Raji (cell line): ENCODE measurements around the gene CFAP54.

Source experiments
- POLR2A ChIP-seq: IDR thresholded peaks from 2 replicates; pipeline ENCODE4 v1.6.1; 2011; ENCODE audit warnings: low read depth, low read length, control low read depth; ENCODE audit not compliant: insufficient read depth

CFAP54 gene

GRCh38 chr12:96889273-96889933, 400.0 kb downstream of the CFAP54 start:
- TF ChIP-seq POLR2A: no peak

DNA sequence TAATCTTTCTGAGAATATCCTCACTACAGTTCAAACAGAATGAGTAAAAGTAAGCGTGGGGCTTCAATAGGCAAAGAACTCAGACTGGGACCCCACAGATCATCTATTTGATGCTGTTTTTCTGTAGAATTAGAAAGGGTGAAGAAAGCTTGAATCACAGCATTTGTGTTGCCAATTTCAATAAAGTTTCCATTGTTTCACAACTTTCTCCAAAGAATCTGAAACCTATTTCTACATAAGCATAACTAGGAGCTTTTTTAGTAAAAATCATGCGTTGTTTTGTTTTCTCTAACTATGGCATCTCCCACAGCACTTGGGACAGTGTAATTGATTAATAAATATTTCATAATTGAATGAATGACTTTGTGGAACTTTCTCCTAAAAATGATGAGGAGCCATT, 401.0 kb downstream of the CFAP54 start:
- no peak for TF ChIP-seq POLR2A

DNA sequence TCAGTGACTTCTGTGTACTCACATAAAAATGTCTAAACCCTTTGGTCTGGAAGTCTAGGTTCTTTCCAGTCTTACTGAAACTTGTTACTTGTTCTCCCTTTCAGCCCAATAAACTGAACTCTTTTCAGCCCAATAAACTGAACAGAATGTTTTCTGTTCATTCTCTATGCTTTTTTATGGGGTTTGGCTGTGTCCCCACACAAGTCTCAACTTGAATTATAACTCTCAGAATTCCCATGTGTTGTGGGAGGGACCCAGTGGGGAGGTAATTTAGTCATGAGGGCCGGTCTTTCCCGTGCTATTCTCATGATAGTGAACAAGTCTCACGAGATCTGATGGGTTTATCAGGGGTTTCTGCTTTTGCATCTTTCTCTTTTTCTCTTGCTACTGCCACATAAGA, 402.7 kb downstream of the CFAP54 start:
- no peak for TF ChIP-seq POLR2A

- no peak for TF ChIP-seq POLR2A
Observed at GRCh38 chr12:96897421-96897820, 408.0 kb downstream of the CFAP54 start.

- TF ChIP-seq POLR2A: no peak
Observed at GRCh38 chr12:96901175-96901574, 411.8 kb downstream of the CFAP54 start.

GRCh38 chr12:96902076-96902475, 412.7 kb downstream of the CFAP54 start:
- no peak for TF ChIP-seq POLR2A

DNA sequence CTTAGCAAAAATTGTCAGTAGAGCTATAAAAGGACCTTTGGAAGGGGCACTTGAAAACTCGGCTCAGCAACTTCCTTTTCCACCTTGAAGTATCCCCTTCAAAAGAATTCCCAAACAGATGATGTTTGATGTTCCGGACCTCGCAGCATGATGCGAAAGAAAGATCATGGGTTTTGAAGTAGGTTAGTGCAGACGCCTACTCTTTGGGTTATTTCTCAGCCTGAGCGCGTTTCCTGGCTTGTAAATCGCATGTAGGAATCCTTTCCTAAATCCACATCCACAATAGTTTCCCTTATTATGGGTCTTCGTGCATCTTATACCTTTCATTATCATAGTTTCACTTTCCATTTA, 417.1 kb downstream of the CFAP54 start:
- TF ChIP-seq POLR2A: no peak

DNA sequence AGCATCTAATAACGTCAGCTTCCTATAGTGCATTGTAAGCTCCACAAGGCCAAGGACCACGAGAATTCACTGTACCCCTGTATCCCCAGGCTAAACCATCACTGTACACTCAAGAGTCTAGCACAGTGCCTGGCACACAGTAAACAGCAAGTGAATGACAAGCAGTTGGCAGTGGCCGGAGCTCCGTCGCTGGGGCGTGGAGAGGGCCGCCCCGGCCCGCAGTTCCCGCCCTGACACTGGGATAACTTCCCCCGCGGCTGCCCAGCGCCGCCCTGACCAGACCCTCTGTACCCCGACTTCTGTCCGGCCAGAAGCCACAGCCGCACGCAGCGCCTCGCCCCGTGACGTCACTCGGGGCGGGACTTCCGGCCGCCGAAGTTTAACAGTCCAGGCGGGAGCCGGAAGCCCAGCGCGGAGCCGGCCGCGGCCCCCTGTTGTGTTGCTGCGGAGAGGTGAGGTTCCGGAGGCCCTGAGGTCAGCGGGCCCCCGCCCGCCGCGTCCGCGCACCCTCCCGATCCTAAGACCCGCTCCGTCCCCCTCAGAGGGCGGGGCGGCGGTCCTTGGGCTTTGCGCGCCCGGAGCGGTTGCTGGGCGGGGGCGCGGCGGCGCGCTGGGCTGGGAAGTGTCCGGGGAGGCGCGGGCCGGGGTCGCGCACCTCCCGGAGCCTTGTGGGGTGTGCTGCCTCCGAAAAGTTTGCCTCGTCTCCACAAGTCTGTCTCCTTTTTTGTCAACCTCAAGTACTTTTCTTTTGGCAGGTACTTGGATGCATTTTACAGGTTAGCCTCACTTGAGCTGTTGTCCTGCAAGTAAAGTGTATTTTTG, 417.7 kb downstream of the CFAP54 start, which contains the start of gene NEDD1:
Gene NEDD1 (plus strand): TSS at position 409 of the 822 bp plus-strand sequence. CDS start 2,503 bp downstream, outside the sequence.
- TF ChIP-seq POLR2A: peak; percentile 79

- no peak for TF ChIP-seq POLR2A
Observed at GRCh38 chr12:96907671-96908422, 418.5 kb downstream of the CFAP54 start.

DNA sequence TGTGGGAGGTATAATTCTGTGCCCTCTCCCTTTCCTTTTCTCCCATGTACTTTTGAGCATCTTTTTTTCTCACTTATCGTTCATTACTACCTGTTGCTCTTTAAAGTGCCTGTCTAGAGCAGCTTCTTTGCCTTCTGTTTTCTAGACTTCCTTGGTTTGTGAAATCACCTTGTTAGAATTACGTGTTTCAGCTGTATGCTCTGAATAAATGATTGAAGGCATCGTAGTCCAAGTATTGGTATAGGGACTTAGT, 419.0 kb downstream of the CFAP54 start:
- no peak for TF ChIP-seq POLR2A

DNA sequence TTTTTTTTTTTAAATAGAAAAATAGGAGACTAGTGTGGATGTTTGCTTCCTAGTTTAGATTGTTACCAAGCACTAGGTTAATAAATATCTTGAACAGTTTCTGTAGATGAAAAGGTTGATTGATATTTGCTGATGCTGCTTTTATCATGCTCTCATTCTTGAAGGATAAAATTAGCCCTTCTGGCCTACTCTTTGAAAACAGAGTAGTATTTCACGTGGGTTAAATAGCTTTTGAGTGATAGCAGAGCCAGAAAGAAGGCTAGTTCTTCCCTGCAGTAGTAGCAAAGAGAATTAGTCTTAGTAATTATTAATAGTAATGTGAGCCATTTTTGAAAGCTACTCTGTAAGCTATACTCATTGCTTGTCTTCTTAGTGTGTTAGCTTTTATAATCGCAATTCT, 422.9 kb downstream of the CFAP54 start:
- no peak for TF ChIP-seq POLR2A

GRCh38 chr12:96912943-96913342, 423.6 kb downstream of the CFAP54 start:
- TF ChIP-seq POLR2A: no peak

DNA sequence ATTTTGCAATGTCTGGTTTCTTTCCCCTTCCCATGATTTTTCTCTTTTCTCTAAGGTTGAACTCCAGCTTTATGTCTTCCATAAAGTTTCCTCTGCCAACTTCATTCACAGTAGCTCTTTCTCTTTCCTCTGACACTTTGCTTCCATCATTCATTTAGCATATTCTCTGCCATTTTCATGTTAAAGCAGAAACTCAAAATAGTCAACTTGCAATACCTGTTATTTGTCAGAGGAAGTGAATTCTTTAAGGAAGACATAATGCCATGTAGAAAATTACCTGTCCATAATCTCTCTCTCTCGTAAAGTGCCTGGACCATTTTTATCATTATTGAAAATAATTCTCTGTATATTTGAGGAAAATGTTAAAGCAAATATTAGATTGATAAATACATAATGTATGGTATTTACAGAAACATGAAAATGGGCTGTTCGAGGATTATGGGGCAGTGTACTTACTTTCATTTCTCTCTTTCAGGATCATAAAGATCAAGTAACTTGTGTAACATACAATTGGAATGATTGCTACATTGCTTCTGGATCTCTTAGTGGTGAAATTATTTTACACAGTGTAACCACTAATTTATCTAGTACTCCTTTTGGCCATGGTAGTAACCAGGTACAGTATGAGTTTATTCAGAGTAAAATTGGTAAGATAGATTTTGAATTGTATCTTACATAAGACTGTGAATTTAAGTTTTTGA, 430.3 kb downstream of the CFAP54 start:
- no peak for TF ChIP-seq POLR2A
